GM19397 (cell line): Measurements from ENCODE around the gene SIRT3.
A peak's percentile ranks its signal among the peaks of the same experiment; 100 is the strongest.

Experiments used
- ATAC-seq: cut with Tn5 transposase; IDR thresholded peaks from one replicate; pipeline ENCODE4 v1.9.1; 2021; ENCODE audit warnings: mild to moderate bottlenecking, moderate library complexity; ENCODE audit not compliant: unreplicated experiment

SIRT3 gene

DNA sequence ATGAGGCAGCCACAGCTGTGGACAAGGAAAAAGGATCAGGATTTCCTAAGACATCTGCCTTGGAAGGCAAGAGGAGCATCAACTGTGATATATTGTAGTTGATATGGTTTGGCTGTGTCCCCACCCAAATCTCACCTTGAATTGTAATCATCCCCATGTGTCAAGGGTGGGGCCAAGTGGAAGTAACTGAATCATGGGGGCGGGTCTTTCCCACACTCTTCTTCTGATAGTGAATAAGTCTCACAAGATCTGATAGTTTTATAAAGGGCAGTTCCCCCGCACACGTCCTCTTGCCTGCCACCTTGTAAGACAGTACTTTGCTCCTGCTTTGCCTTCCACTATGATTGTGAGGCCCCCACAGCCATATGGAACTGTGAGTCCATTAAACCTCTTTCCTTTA is 18.4 kb downstream of the SIRT3 start:
- no peak for ATAC-seq

DNA sequence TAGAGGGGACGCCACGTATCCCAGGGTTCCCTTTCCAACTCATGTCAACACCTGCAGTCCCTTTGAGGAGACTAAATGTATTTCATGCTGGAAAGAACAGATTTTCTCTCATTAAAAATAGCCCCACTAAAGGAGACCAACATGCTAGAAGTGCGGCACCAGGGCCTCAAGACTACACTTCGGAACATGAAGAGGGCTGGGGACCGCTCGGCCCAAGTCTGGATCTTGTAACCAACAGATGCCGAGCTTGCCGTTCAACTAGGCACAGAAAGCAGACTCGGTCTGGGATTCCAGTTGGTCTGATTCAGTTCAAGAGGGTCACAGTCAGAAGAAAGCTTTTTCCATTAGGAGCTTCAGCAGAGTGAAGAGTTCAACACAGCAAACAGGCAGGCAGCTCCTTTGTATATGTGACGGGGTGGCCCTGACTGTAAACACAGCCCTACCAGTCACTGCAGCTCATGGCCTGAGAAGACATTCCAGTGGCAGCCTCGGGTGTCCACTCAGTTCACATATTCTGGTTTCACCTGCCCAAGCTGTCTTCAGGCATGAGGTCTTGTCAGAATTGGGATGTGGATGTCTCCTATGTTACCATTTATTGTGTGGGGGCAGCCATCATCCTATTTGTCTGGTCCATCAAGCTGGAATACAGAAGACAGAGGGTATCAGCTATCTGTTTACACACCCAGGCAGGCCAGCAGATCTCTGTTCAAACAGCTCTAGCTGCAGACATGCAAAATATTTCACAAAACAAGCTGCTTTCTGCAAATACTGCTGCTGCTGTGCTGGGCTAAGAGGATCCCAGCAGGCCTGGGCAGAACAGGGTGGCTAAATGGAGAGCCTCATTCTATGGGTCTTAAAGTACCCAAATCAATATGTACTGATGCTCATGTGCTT is 19.8 kb downstream of the SIRT3 start:
- no peak for ATAC-seq

DNA sequence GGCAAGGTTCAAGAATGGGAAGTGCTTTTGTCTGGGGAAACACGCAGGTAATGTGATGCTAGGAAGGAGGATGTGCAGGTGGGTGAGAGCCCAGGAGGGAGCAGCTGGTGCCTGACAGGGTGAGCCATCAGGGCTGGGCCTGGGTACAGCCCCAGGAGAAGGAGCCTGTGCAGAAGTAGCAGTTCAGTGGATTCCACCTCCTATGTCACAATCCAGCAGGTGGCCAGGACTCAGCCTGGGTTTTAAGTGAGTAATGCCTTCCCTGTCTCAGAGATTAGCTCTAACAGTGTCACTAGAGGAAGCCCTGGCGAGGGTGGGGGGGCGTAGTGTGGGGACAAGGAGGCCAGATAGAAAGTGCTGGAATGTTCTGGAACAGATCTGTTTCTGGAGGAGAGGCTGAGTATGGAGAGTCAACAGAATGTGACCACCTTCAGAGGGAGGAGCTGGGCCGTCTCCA is 20.5 kb downstream of the SIRT3 start:
- ATAC-seq, result no peak

DNA sequence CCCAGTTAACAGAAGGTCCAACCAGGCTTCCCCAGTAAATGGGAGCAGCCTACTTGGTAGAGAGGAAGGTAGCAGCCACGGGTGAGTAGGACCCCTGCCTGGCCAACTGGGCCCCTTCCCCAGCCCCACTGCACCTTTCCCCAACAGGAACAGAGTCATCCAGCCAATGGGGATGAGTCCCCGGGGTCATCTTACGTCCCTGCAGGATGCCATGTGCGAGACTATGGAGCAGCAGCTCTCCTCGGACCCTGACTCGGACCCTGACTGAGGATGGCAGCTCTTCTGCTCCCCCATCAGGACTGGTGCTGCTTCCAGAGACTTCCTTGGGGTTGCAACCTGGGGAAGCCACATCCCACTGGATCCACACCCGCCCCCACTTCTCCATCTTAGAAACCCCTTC is 22.1 kb downstream of the SIRT3 start:
- no peak for ATAC-seq

- ATAC-seq, result no peak
Observed at GRCh38 chr11:213111-213510, 23.0 kb downstream of the SIRT3 start.

GRCh38 chr11:212150-213100 is 23.7 kb downstream of the SIRT3 start:
- no peak for ATAC-seq

DNA sequence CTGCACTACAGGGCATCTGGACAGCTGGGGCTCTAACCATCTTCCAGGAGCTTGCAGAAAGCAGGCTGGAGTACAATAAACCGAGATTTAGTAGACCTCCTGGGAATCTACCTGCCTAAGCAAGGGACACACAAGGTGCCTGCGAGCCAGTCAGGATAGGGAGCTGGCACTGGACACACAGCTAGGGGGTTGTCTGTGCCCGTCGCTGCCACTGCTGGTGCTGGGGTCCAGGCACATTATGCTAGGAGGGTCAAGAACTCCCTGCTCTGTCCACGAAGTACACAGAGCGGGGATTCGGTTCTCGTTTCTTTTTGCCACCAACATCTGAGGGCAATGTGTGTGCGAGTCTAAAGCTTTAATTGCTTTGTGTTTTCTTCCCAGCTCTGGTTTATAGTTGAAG is 24.4 kb downstream of the SIRT3 start:
- no peak for ATAC-seq

DNA sequence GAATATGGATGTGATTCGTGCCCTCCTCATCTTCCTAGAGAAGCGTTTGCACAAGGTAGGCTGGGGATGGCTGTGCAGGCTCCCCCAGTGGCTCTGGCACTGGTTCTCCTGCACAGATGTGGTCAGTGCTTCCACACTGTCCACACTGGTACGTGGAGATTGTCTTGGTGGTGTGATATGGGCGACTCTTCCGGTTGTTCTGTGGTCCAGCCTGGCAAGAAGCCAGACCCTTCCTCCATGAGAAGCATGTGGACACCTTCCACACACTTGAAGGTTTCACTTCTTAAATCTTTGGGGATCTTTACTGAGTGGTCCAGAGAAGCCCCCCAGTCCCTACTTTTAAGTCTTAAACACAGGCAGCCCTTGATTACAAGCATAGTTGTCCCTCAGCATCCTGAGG is 24.8 kb downstream of the SIRT3 start:
- no peak for ATAC-seq

DNA sequence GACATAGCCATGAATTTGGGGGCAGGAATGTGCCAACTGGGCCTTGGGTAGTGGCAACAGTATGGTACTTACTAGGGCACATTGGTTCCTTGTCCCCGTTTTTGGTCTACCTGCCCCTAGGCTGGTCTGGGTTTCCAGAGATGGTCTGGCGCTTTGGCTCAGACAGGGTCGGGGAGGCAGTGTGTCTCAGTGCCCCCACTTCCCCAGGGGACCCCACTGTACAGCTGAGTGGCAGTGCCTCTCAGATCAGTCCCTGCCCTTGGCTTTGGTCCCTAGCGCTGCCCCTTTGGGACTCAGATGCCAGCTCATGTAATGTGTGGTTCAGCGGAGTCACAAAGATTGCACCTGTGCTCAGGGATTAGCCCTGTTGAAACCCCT is 25.4 kb downstream of the SIRT3 start:
- ATAC-seq, result no peak

- no peak for ATAC-seq
Observed at GRCh38 chr11:210122-210802, 25.9 kb downstream of the SIRT3 start.

GRCh38 chr11:209275-210121 is 26.6 kb downstream of the SIRT3 start:
- ATAC-seq, result no peak

- no peak for ATAC-seq
Observed at GRCh38 chr11:208917-209260, 27.3 kb downstream of the SIRT3 start.

DNA sequence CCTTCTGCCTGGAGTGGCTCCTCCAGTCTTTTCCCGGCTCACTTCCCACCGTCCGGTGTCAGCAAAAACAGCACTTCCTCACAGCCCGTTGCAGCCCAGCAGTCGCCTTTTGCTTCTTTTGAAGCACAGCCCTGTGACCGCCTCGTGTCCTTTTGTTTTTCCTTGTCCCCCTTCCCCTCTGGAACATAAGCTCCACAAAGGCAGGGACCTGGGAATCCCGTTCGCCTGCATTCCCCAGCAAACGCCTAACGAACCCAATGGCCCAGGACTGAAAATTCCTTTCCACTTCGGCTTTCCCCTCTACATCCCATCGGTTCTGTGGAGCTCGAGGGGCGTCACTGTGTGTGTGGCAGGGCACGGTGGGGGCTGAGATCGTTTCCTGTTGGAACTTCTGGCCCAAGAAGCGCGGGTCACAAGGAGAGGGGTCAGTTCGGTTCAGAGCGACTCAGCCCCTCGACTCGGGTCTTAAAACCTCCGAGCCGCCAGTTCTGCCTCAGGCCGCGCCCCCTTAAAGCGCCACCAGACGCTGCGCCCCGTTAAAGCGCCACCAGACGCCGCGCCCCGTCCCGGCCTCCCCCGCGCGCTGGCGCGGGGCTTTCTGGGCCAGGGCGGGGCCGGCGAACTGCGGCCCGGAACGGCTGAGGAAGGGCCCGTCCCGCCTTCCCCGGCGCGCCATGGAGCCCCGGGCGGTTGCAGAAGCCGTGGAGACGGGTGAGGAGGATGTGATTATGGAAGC is 27.8 kb downstream of the SIRT3 start:
- peak; percentile 34 for ATAC-seq

- ATAC-seq, result no peak
Observed at GRCh38 chr11:207863-208180, 28.3 kb downstream of the SIRT3 start.

- peak; percentile 72 for ATAC-seq
Observed at GRCh38 chr11:207208-207862, 28.8 kb downstream of the SIRT3 start, which contains the start of the genes BET1L and RIC8A. TSS of gene BET1L (minus strand) at chr11:207399. CDS start at chr11:207321, 78 bp downstream. TSS of gene RIC8A (plus strand) at chr11:207708. CDS start at chr11:208855, 1,147 bp downstream.

DNA sequence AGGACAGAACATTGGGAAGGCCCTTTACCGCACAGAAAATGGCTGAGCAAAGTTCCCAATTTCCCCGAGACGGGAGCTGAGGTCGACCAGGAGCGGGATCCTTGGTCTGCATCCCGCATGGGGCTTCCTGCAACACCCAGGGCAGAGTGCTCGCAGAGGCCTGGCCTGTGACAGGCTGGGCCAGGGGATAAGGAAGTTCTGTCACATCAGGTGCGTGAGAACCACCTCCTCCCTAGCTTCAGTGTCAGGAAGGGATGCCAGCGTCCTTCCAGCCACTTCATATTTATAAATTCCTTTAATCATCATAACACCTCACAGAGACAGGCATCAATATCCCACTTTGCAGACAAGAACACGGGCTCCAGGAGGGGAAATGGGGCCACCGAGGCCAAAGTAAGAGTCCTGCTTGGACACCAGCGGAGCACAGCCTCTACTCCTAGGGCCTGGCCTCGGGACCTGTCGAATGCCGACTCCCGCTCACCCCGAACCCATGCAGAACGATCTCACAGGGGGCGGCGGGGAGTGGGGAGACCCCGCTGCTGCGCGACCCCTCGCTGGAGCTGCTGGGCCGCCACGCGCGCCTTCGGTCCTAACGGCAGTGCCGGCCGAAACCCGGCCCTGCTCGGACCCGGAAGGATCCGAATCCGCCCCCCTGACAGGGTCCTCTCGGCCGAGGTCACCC is 29.5 kb downstream of the SIRT3 start:
- ATAC-seq, result no peak

DNA sequence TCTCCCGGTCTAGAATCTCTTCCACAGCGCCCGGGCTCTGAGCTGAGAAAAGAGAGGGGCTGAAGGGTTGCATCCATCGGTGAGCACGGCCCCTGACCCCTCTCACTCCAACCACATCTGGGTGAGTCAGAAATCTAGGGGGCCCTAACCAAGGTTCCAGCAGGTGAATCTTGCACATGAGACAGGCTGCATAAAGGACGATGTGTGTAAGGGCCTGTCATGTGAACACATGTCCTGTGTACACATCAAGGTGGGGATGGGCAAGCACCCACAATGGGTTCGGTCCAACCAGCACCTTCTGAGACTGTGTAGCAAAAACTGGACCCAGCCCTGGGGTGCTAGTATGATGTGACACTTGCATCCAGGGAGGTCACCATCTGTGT is 30.1 kb downstream of the SIRT3 start:
- no peak for ATAC-seq

- ATAC-seq, result no peak
Observed at GRCh38 chr11:205221-206001, 30.7 kb downstream of the SIRT3 start.
